ENCODE results near the gene SPTBN1.

Gene SPTBN1

GRCh38 chr2:54572262-54572635, 116.1 kb downstream of the SPTBN1 start:
- peak; percentile 30 for DNase-seq (ENCODE audit: extremely low spot score)
- ChIA-PET POLR2A (interaction anchor here (2.0 to 7.0 kb wide), 2 partner anchors 9 to 14 kb away, joined by 11 to 66 read pairs; no protein-coding TSS in a partner anchor), CTCF (interaction anchor here (0.6 kb wide), 1 partner anchor 92 kb away, joined by 3 read pairs; no protein-coding TSS in a partner anchor)
- TF ChIP-seq FOXM1 (IDR thresholded peaks at IDR 0.05; ENCODE audit: borderline replicate concordance) (no peak), ARNT (IDR thresholded peaks at IDR 0.05) (no peak), FOXK2 (IDR thresholded peaks at IDR 0.05) (no peak), HDGF (IDR thresholded peaks at IDR 0.05; ENCODE audit: borderline replicate concordance) (no peak), FOXA1 (IDR thresholded peaks at IDR 0.05) (peak; percentile 75; the same call in 1 of the 2 replicates), CTBP1 (IDR thresholded peaks at IDR 0.05; ENCODE audit: borderline replicate concordance) (peak; percentile 61; the same call in 1 of the 2 replicates)

- CTCF ChIA-PET = interaction anchor here (0.6 kb wide), 2 partner anchors 8 to 91 kb away, joined by 3 read pairs; no protein-coding TSS in a partner anchor
- DNase-seq (ENCODE audit: extremely low spot score) = no peak
- POLR2A ChIA-PET = interaction anchor here (2.0 to 7.0 kb wide), 2 partner anchors 10 to 14 kb away, joined by 11 to 66 read pairs; no protein-coding TSS in a partner anchor
- TF ChIP-seq, protein P1, sequence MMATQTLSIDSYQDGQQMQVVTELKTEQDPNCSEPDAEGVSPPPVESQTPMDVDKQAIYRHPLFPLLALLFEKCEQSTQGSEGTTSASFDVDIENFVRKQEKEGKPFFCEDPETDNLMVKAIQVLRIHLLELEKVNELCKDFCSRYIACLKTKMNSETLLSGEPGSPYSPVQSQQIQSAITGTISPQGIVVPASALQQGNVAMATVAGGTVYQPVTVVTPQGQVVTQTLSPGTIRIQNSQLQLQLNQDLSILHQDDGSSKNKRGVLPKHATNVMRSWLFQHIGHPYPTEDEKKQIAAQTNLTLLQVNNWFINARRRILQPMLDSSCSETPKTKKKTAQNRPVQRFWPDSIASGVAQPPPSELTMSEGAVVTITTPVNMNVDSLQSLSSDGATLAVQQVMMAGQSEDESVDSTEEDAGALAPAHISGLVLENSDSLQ (IDR thresholded peaks at IDR 0.05) = peak; percentile 60
- TF ChIP-seq ARNT (IDR thresholded peaks at IDR 0.05) (no peak), L3MBTL2 (conservative IDR thresholded peaks at IDR 0.05) (no peak)
Observed at GRCh38 chr2:54572636-54573536, 116.8 kb downstream of the SPTBN1 start.

GRCh38 chr2:54573537-54573919, 117.4 kb downstream of the SPTBN1 start:
- TF ChIP-seq HDGF (IDR thresholded peaks at IDR 0.05; ENCODE audit: borderline replicate concordance) (no peak), NFRKB (IDR thresholded peaks at IDR 0.05) (no peak), FOXM1 (IDR thresholded peaks at IDR 0.05; ENCODE audit: borderline replicate concordance) (no peak), SUZ12 (IDR thresholded peaks at IDR 0.05) (no peak), ZNF384 (IDR thresholded peaks at IDR 0.05) (no peak), ELF4 (IDR thresholded peaks at IDR 0.05) (no peak), CTBP1 (IDR thresholded peaks at IDR 0.05; ENCODE audit: borderline replicate concordance) (no peak), BHLHE40 (IDR thresholded peaks at IDR 0.05; ENCODE audit: borderline replicate concordance) (no peak), LEF1 (IDR thresholded peaks at IDR 0.05; ENCODE audit: borderline replicate concordance) (no peak), L3MBTL2 (conservative IDR thresholded peaks at IDR 0.05) (no peak), FOXA1 (IDR thresholded peaks at IDR 0.05) (no peak), FOXK2 (IDR thresholded peaks at IDR 0.05) (no peak), ARNT (IDR thresholded peaks at IDR 0.05) (no peak), SP1 (IDR thresholded peaks at IDR 0.05) (no peak), TARDBP (IDR thresholded peaks at IDR 0.05) (no peak)
- TF ChIP-seq, protein P1 (IDR thresholded peaks at IDR 0.05) = no peak
- ChIA-PET POLR2A (interaction anchor here (2.0 to 7.0 kb wide), 2 partner anchors 10 to 15 kb away, joined by 11 to 66 read pairs; no protein-coding TSS in a partner anchor), CTCF (interaction anchor here (0.6 kb wide), 1 partner anchor 8 kb away, joined by 3 read pairs; no protein-coding TSS in a partner anchor)
- no peak for DNase-seq (ENCODE audit: extremely low spot score)

DNA sequence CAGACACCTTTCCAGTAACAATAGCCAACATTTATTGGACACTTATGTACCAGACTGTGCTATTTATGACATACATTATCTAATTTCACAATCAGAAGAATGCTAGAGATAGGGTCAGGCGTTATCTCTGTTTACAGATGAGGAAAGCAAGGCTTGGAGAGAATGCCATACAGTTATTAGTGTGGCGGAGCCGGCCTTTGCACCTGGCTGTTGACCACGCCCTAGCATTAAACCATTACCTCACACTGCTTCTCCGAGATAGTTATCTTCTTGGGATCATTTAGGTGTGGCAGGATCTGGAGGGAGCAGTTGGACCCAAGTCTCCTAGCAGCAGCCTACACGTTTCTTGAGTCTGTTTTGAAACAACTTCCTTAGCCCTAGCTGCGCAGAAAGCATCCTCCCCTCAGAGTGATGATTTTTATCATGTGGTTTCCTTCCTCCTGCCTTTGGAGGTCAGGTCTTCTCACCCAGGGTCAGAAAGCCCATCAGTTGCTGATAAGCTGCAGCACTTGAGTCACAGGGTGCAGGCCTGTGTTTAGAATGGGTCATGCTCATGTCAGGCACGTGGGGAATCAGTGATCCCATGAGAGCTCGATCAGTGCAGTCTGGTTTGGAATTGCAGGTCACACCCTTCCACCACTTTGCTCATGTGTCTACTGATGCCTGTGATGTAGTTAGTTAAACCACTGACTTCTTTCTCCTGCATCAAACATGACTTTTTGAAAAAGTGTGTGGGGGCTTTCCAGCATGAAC, 118.2 kb downstream of the SPTBN1 start:
- ChIA-PET CTCF (no interaction called here), POLR2A (interaction anchor here (7.0 kb wide), 1 partner anchor 16 kb away, joined by 66 read pairs; no protein-coding TSS in a partner anchor)
- no peak for DNase-seq (ENCODE audit: extremely low spot score)
- no peak for TF ChIP-seq CTBP1 (IDR thresholded peaks at IDR 0.05; ENCODE audit: borderline replicate concordance)
- no peak for TF ChIP-seq ELF4 (IDR thresholded peaks at IDR 0.05)
- no peak for TF ChIP-seq FOXM1 (IDR thresholded peaks at IDR 0.05; ENCODE audit: borderline replicate concordance)
- TF ChIP-seq FOXK2 (IDR thresholded peaks at IDR 0.05) = no peak
- TF ChIP-seq SP1 (IDR thresholded peaks at IDR 0.05) = no peak
- no peak for TF ChIP-seq ZNF384 (IDR thresholded peaks at IDR 0.05)
- no peak for TF ChIP-seq BHLHE40 (IDR thresholded peaks at IDR 0.05; ENCODE audit: borderline replicate concordance)
- TF ChIP-seq SUZ12 (IDR thresholded peaks at IDR 0.05) = no peak
- TF ChIP-seq ARNT (IDR thresholded peaks at IDR 0.05) = no peak
- TF ChIP-seq, protein P1 (IDR thresholded peaks at IDR 0.05) = no peak
- TF ChIP-seq NFRKB (IDR thresholded peaks at IDR 0.05) = no peak
- TF ChIP-seq TARDBP (IDR thresholded peaks at IDR 0.05) = no peak
- no peak for TF ChIP-seq FOXA1 (IDR thresholded peaks at IDR 0.05)
- TF ChIP-seq HDGF (IDR thresholded peaks at IDR 0.05; ENCODE audit: borderline replicate concordance) = no peak

DNA sequence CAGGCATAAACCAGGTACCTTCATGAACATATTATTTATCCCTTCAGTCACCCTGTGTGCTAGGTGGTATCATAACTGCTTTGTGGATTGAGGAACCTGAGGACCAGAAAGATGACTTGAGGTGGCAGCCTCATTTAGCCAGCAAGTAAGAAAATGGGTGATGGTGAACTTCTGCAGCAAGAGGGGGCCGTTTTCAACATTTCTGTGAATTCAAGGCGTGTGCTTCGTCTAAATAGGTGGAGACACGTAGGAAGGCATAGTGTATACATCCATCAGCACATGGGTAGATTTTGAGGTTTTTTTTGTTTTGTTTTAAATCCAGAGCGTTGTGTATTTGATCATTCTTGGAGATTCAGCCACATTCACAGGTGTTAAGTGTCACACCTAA, 118.7 kb downstream of the SPTBN1 start:
- ChIA-PET CTCF (no interaction called here), POLR2A (interaction anchor here (7.0 kb wide), 1 partner anchor 16 kb away, joined by 66 read pairs; no protein-coding TSS in a partner anchor)
- DNase-seq (ENCODE audit: extremely low spot score) = no peak
- TF ChIP-seq, protein P1 (IDR thresholded peaks at IDR 0.05) = no peak
- TF ChIP-seq NFRKB (IDR thresholded peaks at IDR 0.05) (no peak), CTBP1 (IDR thresholded peaks at IDR 0.05; ENCODE audit: borderline replicate concordance) (no peak), SP1 (IDR thresholded peaks at IDR 0.05) (no peak), ARNT (IDR thresholded peaks at IDR 0.05) (no peak), FOXM1 (IDR thresholded peaks at IDR 0.05; ENCODE audit: borderline replicate concordance) (no peak), ELF4 (IDR thresholded peaks at IDR 0.05) (no peak), ZNF384 (IDR thresholded peaks at IDR 0.05) (no peak), LEF1 (IDR thresholded peaks at IDR 0.05; ENCODE audit: borderline replicate concordance) (no peak), TARDBP (IDR thresholded peaks at IDR 0.05) (no peak)

All from HEK293T (cell line).